HepG2 (cell line): Measurements from ENCODE around the gene PGA5. TPM values are rescaled to one million over a fixed set of nuclear protein-coding genes. Genes with fewer than 3 reads are reported as not detected.
A peak's percentile ranks its signal among the peaks of the same experiment; 100 is the strongest.

Experiments
- CCAR2 ChIP-seq: fragments of 200-400 bp; formaldehyde crosslinking; optimal IDR thresholded peaks from 2 replicates; pipeline ENCODE3; 2018; ENCODE audit warnings: low read depth, mild to moderate bottlenecking, low read length, moderate library complexity
- EP300 ChIP-seq, 3 experiments: sonication (generic) in 1 of 3; formaldehyde crosslinking in 1 of 3; IDR thresholded peaks; 2 replicates each; pipeline versions ENCODE4 v1.5.1 to v1.6.1; 2011 to 2020; ENCODE audit warnings: low read depth in 2 of 3, low read length in 2 of 3, borderline replicate concordance in 1 of 3, improper control_type of control experiment in 1 of 3, mild to moderate bottlenecking in 1 of 3, missing genetic modification reagents in 1 of 3, moderate library complexity in 1 of 3
- HNRNPLL ChIP-seq: fragments of 200-400 bp; formaldehyde crosslinking; IDR thresholded peaks from 2 replicates; pipeline ENCODE4 v1.6.1; 2017; ENCODE audit warnings: mild to moderate bottlenecking, low read depth, low read length; ENCODE audit not compliant: poor library complexity, severe bottlenecking
- KAT7 ChIP-seq: IDR thresholded peaks from 2 replicates; pipeline ENCODE4 v1.6.1; 2018; ENCODE audit warnings: borderline replicate concordance, missing compliant biosample characterization
- NFKBIZ ChIP-seq: IDR thresholded peaks from 2 replicates; pipeline ENCODE4 v1.6.1; 2018; ENCODE audit warnings: missing genetic modification reagents, missing compliant biosample characterization
- NONO ChIP-seq, 2 experiments: fragments of 450-650 bp in 1 of 2; sonication (generic) in 1 of 2; formaldehyde crosslinking in 1 of 2; IDR thresholded peaks in 1 of 2; conservative IDR thresholded peaks in 1 of 2; 2 replicates each; pipeline versions ENCODE4 v1.6.1 to v1.8.0; 2017 to 2022; ENCODE audit warnings: mild to moderate bottlenecking in 1 of 2, missing genetic modification reagents in 1 of 2, moderate library complexity in 1 of 2
- POGZ ChIP-seq: sonication (generic); formaldehyde crosslinking; IDR thresholded peaks from 2 replicates; pipeline ENCODE4 v1.4.0; 2020; ENCODE audit warnings: mild to moderate bottlenecking, missing genetic modification reagents
- SOX13 ChIP-seq, 3 experiments: fragments of 450-650 bp in 1 of 3; sonication (generic) in 1 of 3; formaldehyde crosslinking in 1 of 3; IDR thresholded peaks in 2 of 3; conservative IDR thresholded peaks in 1 of 3; 2 replicates each; pipeline versions ENCODE4 v1.5.0 to v1.6.1; 2016 to 2020; ENCODE audit warnings: antibody characterized with exemption in 1 of 3, mild to moderate bottlenecking in 1 of 3, missing compliant biosample characterization in 1 of 3, missing genetic modification reagents in 1 of 3, moderate library complexity in 1 of 3
- SUZ12 ChIP-seq: fragments of 150-350 bp; IDR thresholded peaks from 2 replicates; pipeline ENCODE4 v1.6.1; 2014; ENCODE audit warnings: low read depth, low read length
- TCF12 ChIP-seq, 2 experiments: fragments of 450-650 bp in 1 of 2; sonication (generic) in 1 of 2; formaldehyde crosslinking in 1 of 2; IDR thresholded peaks; 2 replicates each; pipeline versions ENCODE4 v1.6.1 to v1.8.0; 2017 to 2022; ENCODE audit warnings: antibody characterized with exemption in 1 of 2, mild to moderate bottlenecking in 1 of 2, missing genetic modification reagents in 1 of 2, moderate library complexity in 1 of 2
- ZBTB38 ChIP-seq: sonication (generic); formaldehyde crosslinking; IDR thresholded peaks from 2 replicates; pipeline ENCODE4 v1.5.1; 2020; ENCODE audit warnings: mild to moderate bottlenecking, missing genetic modification reagents
- ZNF263 ChIP-seq: sonication (generic); formaldehyde crosslinking; IDR thresholded peaks from 2 replicates; pipeline ENCODE4 v1.4.0; 2020; ENCODE audit warnings: missing genetic modification reagents
- ZNF292 ChIP-seq: sonication (generic); formaldehyde crosslinking; IDR thresholded peaks from 2 replicates; pipeline ENCODE4 v1.8.1; 2022; ENCODE audit warnings: mild to moderate bottlenecking, low read depth, missing genetic modification reagents, borderline replicate concordance
- ZNF30 ChIP-seq: sonication (generic); formaldehyde crosslinking; IDR thresholded peaks from 2 replicates; pipeline ENCODE4 v1.5.0; 2020; ENCODE audit warnings: mild to moderate bottlenecking, missing genetic modification reagents
- ZNF33B ChIP-seq: sonication (generic); formaldehyde crosslinking; IDR thresholded peaks from 2 replicates; pipeline ENCODE4 v1.5.1; 2020; ENCODE audit warnings: mild to moderate bottlenecking, missing genetic modification reagents
- ZNF558 ChIP-seq: sonication (generic); formaldehyde crosslinking; IDR thresholded peaks from 2 replicates; pipeline ENCODE4 v1.9.0; 2022; ENCODE audit warnings: mild to moderate bottlenecking, missing genetic modification reagents, borderline replicate concordance
- polyA plus RNA-seq, 8 experiments: library from polyadenylated mRNA; depleted of rRNA in 3 of 8; stranded (reverse) in 7 of 8; unstranded in 1 of 8; fragments of >200 nt; fragmentation: Illumina TruSeq in 4 of 8; extraction: Trizol in 4 of 8; gene quantifications; 2 replicates each; pipeline versions ENCODE4 v1.2.1 to v1.2.3, GENCODE V29; 2011 to 2016; ENCODE audit warnings: low read depth in 4 of 8, missing spikeins in 1 of 8, mixed read lengths in 1 of 8; ENCODE audit not compliant: insufficient read depth in 1 of 8
- total RNA-seq, 5 experiments: library from RNA; depleted of rRNA; stranded (reverse); fragments of >200 nt; fragmentation: Illumina TruSeq; extraction: Trizol; gene quantifications; 2 replicates each; pipeline ENCODE4 v1.2.3, GENCODE V29; 2016; ENCODE audit warnings: low read depth in 1 of 5
- TF ChIP-seq, protein P1 (sequence below): sonication (generic); formaldehyde crosslinking; IDR thresholded peaks from 2 replicates; pipeline ENCODE4 v1.4.0; 2020; ENCODE audit warnings: missing genetic modification reagents
- TF ChIP-seq, protein P2 (sequence below): sonication (generic); formaldehyde crosslinking; conservative IDR thresholded peaks from 2 replicates; pipeline ENCODE4 v1.8.1; 2023; ENCODE audit warnings: missing genetic modification reagents
- TF ChIP-seq, protein P3 (sequence below): sonication (generic); formaldehyde crosslinking; IDR thresholded peaks from 2 replicates; pipeline ENCODE4 v1.5.0; 2020; ENCODE audit warnings: missing genetic modification reagents, mild to moderate bottlenecking, borderline replicate concordance

The PGA5 gene
- total and polyA plus RNA-seq, 2 of the 13 experiments (the other 11 are each of a cell fraction or from before 2014, with no cell fraction given) = not detected

DNA sequence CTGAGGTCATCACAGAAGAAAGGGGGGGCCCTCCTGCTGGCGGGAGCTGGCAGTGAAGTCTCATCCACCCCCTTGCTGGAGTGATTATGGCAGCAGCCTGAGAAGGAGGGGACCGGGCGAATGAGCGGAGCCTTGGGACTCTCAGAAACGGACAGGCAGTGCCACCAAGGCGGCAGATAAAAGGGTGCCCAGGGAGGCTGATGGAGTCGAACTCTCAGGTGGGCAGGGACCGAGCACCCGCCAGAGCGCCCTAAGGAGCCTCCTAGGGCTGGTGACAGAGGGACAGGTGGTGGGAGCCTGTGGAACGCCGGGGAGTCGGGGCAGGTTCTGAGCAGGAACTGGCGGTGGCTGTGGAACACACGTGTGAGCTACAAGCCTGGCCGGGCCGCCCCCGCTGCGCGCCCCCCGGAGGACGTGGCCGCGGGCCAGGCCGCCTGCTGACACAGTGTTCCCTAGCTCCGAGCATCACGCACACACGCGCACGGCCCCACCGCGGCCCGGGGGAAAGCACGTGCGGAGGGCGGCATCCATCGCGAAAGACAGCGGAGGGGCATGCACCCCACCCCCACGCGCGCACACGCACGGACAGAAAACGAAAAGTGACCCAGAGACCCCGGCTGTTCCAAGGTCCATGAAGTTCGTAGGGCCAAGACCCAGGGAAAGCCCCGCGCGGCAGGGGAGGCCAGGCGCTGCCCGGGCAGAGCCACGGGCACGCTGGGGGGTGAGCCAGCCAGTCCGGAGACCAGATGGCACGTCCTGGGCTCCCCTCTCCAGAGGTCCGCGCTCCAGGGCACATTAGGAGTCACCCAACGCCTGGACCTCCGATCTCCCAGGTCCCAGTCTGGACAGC lies 53.1 kb downstream of the PGA5 start (continued):
- TF ChIP-seq ZNF292 (CRISPR knock-in tag) (no peak), CCAR2 (no peak), ZNF263 (CRISPR knock-in tag) (no peak), NFKBIZ (no peak), NONO (IDR thresholded peaks at IDR 0.05) (no peak), NONO (CRISPR knock-in tag; conservative IDR thresholded peaks at IDR 0.05) (peak; percentile 37; the same call in 1 of the 2 replicates), KAT7 (CRISPR knock-in tag) (0 out of 2 replicates have a peak, but pooled peaks have one; percentile 51), POGZ (CRISPR knock-in tag) (0 out of 2 replicates have a peak, but pooled peaks have one; percentile 16), ZNF30 (peak; percentile 42; the same call in 1 of the 2 replicates), TCF12 (IDR thresholded peaks at IDR 0.05) (no peak), TCF12 (CRISPR knock-in tag; IDR thresholded peaks at IDR 0.05) (peak; percentile 76; the same call in 1 of the 2 replicates), SOX13 (IDR thresholded peaks at IDR 0.05) (no peak), SOX13 (CRISPR knock-in tag; conservative IDR thresholded peaks at IDR 0.05 in 1 of 2, IDR thresholded peaks at IDR 0.05 in 1 of 2) (0 out of 4 replicates have a peak, but pooled peaks of 1 of the 2 experiments have one; percentile 26), ZBTB38 (CRISPR knock-in tag) (0 out of 2 replicates have a peak, but pooled peaks have one; percentile 43), EP300 (IDR thresholded peaks at IDR 0.05; ENCODE audit: low read depth in 2 of 2, low read length in 2 of 2) (no peak), EP300 (CRISPR knock-in tag; IDR thresholded peaks at IDR 0.05; ENCODE audit: borderline replicate concordance) (0 out of 2 replicates have a peak, but pooled peaks have one; percentile 12), SUZ12 (no peak), HNRNPLL (no peak), ZNF33B (no peak), ZNF558 (CRISPR knock-in tag) (0 out of 2 replicates have a peak, but pooled peaks have one; percentile 7)
- TF ChIP-seq, protein P1, sequence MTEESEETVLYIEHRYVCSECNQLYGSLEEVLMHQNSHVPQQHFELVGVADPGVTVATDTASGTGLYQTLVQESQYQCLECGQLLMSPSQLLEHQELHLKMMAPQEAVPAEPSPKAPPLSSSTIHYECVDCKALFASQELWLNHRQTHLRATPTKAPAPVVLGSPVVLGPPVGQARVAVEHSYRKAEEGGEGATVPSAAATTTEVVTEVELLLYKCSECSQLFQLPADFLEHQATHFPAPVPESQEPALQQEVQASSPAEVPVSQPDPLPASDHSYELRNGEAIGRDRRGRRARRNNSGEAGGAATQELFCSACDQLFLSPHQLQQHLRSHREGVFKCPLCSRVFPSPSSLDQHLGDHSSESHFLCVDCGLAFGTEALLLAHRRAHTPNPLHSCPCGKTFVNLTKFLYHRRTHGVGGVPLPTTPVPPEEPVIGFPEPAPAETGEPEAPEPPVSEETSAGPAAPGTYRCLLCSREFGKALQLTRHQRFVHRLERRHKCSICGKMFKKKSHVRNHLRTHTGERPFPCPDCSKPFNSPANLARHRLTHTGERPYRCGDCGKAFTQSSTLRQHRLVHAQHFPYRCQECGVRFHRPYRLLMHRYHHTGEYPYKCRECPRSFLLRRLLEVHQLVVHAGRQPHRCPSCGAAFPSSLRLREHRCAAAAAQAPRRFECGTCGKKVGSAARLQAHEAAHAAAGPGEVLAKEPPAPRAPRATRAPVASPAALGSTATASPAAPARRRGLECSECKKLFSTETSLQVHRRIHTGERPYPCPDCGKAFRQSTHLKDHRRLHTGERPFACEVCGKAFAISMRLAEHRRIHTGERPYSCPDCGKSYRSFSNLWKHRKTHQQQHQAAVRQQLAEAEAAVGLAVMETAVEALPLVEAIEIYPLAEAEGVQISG (CRISPR knock-in tag) = no peak; the same call in 1 of the 2 replicates
- TF ChIP-seq, protein P2, sequence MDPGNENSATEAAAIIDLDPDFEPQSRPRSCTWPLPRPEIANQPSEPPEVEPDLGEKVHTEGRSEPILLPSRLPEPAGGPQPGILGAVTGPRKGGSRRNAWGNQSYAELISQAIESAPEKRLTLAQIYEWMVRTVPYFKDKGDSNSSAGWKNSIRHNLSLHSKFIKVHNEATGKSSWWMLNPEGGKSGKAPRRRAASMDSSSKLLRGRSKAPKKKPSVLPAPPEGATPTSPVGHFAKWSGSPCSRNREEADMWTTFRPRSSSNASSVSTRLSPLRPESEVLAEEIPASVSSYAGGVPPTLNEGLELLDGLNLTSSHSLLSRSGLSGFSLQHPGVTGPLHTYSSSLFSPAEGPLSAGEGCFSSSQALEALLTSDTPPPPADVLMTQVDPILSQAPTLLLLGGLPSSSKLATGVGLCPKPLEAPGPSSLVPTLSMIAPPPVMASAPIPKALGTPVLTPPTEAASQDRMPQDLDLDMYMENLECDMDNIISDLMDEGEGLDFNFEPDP (CRISPR knock-in tag) = no peak
- TF ChIP-seq, protein P3, sequence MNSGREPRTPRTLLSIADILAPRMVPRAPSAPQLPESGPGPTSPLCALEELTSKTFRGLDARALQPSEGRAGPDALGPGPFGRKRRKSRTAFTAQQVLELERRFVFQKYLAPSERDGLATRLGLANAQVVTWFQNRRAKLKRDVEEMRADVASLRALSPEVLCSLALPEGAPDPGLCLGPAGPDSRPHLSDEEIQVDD (CRISPR knock-in tag) = peak; percentile 67; the same call in 1 of the 2 replicates
